GM12874 (cell line): ENCODE results near the gene RASSF9.

Experiments
- TF ChIP-seq, protein P1 (sequence below): IDR thresholded peaks from 2 replicates; pipeline ENCODE4 v1.5.1; 2011; ENCODE audit warnings: low read depth, mild to moderate bottlenecking, control low read depth, low read length, moderate library complexity; ENCODE audit not compliant: insufficient read depth

RASSF9 gene

DNA sequence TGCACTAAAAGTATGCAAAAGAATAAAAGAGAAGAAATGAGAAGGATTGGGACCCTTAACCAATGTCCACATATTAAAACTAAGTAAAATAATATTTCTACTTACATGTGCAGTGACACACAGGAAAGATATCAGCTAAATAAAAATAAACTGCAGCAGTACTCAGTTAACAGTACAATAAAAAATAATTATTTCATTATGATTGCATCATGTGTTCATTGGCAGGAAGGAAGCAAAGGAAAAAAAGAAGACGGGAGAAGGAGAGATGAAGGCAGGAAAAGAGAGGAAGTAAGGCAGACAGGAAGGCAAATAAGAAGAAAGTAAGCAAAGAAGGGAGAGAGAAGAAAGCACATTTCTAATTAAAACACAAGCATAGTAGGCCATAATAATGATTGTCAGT, 33.0 kb downstream of the RASSF9 start:
- TF ChIP-seq, protein P1, sequence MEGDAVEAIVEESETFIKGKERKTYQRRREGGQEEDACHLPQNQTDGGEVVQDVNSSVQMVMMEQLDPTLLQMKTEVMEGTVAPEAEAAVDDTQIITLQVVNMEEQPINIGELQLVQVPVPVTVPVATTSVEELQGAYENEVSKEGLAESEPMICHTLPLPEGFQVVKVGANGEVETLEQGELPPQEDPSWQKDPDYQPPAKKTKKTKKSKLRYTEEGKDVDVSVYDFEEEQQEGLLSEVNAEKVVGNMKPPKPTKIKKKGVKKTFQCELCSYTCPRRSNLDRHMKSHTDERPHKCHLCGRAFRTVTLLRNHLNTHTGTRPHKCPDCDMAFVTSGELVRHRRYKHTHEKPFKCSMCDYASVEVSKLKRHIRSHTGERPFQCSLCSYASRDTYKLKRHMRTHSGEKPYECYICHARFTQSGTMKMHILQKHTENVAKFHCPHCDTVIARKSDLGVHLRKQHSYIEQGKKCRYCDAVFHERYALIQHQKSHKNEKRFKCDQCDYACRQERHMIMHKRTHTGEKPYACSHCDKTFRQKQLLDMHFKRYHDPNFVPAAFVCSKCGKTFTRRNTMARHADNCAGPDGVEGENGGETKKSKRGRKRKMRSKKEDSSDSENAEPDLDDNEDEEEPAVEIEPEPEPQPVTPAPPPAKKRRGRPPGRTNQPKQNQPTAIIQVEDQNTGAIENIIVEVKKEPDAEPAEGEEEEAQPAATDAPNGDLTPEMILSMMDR, result no peak

DNA sequence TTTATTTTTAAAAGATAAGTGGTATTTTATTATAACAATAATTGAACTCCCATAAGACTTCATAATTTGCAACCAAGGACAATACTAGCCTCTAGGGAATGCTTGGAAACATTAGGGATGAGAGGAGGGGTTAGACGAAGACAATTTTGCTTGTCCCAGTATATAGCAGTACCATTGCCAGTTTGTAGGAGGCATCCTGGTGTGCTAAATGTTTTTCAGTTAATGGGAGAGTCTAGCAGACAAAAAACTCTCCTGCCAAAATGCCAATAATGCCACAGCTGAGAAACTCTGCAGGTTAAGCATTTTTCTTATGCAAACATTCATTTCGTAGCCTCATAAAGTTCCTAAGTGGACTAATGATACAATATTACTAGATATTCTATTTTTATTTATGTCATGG, 38.1 kb downstream of the RASSF9 start:
- TF ChIP-seq, protein P1, result no peak

DNA sequence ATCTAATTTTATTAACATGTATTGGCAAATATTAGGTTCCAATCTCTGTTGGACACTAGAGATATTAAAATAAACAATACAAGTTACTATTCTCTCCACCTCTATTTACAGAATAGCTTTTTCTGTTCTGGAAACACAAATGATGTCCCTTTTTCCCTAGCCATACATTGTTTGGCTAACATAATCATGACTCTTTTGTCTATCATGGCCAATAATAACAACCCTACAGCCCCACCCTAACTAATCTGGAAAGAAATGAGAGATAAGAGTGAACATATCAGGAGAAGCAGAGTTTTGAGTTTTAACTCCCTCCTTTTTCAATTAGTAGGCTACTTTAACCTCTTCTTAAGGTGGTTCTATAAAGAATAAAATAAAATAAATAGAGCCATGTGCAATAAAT, 40.2 kb downstream of the RASSF9 start:
- TF ChIP-seq, protein P1, result no peak

DNA sequence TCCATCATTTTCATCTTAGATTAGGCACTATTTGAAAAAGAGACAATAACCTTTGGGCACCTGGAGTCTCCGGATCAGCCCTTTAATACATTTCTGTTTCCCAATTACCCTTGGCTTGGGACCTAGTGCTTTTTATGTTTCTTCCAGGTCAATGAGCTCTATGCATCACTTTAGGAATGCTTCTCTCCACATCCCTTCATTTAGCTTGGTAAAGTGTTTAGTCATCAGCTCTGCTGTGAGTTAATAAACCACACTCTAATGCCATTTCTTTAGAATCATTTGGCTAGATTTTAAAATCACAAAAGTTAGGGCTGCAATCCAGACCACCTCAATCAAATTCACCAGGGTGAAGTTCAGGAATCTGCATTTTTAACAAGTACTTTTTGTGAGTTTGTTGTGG, 41.7 kb downstream of the RASSF9 start:
- TF ChIP-seq, protein P1, result no peak

DNA sequence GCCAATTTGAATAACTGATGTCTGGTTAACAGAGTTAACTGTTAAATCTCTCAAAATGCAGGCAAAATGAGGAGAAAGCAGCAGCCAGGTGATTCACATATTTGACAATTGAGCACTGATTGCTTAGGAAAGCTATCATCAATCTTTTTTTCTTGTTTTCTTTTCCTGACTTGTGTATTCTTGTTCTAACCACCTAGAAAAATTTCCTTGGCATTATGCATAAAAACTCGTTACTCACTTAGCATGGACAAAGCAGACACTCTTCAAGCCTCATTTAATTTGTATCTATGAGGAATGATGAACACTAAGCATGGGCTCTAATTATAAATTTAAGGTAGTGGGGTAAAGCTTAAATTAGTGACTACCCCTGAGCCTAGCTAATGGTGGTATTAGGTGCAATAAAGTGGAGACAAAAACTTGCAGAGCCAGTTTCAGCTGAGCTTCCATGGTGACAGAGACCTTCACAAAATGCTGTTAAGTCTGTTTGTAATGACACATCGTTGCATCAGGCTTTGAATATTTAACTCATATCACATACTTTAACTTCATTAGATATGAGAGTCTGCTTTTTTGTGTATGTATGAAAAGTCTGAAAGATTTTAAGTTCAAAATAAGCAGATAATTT, 52.0 kb downstream of the RASSF9 start:
- TF ChIP-seq, protein P1, result no peak

DNA sequence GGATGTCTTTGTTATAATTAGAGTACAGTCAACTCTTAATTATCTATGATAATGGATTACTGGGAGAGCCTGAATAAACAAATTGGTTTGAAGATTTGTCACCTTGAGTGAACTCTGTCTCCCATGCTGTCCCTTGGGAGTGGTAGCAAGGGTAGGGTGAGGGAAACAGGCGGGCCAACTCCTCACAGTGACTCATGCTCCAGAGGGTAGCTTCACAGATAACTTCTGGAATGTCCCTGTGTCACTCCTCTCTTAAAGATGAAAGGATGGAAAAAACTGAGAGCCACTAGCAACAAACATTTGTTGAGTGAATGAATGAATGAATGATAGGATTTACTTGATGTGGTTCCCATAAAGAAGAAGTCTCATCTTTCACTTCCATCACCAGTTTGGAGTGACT, 53.5 kb downstream of the RASSF9 start:
- TF ChIP-seq, protein P1, result no peak

DNA sequence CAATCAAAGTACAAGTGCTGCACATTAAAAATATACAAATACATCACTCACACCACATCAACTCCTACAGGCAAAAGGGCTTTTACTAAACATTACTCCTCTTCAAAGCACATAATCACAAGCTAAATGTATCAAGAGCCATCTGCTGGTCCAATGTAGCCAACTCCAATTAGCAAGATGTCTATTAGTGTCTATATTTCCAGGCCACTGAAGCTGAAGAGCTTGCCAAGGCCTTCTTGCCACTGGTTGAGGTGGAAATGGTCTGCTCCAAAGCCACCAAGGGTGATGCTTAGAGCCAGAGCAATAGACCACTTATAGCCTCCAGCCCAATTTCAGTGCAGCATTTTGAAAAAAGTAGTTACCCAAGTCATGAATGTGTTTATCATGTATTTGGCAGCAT, 54.4 kb downstream of the RASSF9 start:
- TF ChIP-seq, protein P1, result no peak
